ENCODE measurements around the gene ING3.
A peak's percentile ranks its signal among the peaks of the same experiment; 100 is the strongest.

The ING3 gene

DNA sequence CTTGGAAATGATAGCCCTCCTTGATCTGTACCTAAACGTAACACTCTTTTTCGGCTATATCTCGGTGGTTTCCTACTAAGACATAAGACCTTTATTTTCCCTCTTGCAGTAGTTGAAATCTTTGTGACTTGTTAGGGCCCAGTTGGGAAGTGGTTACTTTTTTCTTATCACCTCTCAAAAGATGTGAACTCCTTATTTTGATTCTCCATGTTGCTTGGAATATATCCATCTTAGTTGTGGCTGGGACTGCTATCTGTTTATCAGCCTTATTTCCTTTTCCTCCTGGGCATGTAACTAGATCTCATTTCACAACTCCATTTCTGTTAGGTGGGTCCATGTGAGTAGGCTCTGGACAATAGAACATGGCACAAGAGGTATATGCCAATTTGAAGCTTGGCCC is 33.8 kb downstream of the ING3 start:
- TF ChIP-seq, protein P1, sequence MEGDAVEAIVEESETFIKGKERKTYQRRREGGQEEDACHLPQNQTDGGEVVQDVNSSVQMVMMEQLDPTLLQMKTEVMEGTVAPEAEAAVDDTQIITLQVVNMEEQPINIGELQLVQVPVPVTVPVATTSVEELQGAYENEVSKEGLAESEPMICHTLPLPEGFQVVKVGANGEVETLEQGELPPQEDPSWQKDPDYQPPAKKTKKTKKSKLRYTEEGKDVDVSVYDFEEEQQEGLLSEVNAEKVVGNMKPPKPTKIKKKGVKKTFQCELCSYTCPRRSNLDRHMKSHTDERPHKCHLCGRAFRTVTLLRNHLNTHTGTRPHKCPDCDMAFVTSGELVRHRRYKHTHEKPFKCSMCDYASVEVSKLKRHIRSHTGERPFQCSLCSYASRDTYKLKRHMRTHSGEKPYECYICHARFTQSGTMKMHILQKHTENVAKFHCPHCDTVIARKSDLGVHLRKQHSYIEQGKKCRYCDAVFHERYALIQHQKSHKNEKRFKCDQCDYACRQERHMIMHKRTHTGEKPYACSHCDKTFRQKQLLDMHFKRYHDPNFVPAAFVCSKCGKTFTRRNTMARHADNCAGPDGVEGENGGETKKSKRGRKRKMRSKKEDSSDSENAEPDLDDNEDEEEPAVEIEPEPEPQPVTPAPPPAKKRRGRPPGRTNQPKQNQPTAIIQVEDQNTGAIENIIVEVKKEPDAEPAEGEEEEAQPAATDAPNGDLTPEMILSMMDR (conservative IDR thresholded peaks at IDR 0.05), result no peak
- no peak for TF ChIP-seq ZFX (IDR thresholded peaks at IDR 0.05)
- H3K27ac ChIP-seq, result no peak overlapping the region

DNA sequence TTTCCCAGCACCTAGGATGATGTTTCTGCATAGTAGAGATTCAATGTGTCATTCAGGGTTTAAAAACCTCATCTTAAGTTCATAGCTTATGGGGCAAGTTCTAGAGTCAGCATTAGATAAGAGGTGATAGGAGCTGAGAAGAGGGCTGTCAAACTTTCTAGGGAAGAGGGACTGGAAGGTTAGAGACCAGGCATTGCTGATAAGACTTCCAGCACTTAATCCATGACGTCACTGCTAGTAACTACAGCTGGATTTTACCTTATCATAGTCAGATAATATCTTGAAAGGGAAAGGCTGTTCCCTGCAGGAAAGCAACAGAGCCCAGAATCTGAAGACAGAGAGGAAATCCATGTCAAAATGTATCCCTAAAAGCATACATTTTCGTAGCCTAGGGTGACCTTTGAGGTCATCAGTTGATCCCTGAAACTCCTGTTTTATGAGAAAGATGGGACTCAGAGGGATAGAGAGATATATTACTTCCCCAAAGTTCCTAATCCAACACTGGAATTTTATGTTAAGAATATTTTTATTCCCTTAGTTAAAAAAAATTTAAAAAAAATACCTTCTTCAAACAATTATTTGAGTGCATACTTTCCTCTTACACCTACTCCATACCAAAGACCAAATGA is 34.7 kb downstream of the ING3 start:
- H3K27ac ChIP-seq, result no peak overlapping the region
- TF ChIP-seq, protein P1 (conservative IDR thresholded peaks at IDR 0.05), result no peak
- no peak for TF ChIP-seq ZFX (IDR thresholded peaks at IDR 0.05)

DNA sequence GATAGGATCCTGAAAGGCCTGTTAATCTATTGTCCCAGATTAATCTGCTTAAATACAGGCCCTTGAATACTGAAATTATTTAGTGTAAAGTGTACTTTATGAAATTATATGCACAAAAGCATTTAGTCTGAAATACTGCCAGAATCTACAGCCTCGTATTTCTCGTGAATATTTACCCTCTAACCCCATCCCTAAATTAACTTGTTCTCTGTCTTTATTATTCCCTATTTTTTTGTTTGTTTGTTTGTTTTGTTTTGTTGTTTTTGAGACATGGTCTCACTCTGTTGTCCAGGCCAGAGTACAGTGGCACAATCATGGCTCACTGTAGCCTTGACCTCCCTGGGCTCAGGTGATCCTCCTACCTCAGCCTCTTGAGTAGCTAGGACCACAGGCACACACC is 35.3 kb downstream of the ING3 start:
- no peak for TF ChIP-seq ZFX (IDR thresholded peaks at IDR 0.05)
- TF ChIP-seq, protein P1 (conservative IDR thresholded peaks at IDR 0.05), result no peak
- no peak overlapping the region for H3K27ac ChIP-seq

DNA sequence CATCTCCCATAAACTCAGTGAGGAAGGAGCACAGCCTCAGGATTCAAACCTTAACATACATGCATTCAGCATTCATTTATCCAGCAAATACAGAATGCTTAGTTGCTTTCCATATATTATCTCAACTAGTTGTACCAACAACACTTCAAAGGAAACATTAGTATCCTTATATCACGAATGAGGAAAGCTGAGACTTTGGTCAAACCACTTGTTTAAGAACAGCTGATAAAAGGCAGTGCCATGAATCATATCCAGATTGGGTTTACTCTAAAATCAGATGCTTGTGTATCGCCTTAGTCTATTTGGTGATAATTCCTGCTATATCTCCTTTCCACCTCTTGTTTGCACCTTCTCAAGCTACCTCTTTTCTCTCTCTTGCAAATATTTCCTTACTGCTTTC is 36.1 kb downstream of the ING3 start:
- no peak for TF ChIP-seq ZFX (IDR thresholded peaks at IDR 0.05)
- TF ChIP-seq, protein P1 (conservative IDR thresholded peaks at IDR 0.05), result no peak
- no peak overlapping the region for H3K27ac ChIP-seq

DNA sequence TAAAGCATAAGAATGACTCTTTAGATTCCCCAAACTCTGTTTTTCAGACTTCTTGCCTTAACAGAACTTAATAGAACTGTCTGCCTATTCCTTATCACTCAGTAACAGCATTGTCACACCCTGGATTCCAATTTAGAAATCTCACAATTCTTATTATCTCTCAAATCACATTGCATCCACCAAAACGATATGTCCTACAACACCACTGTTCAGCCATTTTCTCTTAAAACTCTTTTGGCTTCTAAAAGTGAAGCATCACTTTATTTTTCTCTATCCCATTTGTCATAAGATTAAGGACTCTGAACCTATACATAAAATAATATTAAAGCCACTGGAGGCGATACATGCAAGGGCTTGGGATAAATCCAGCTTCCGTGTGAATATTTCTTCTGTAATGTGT is 36.7 kb downstream of the ING3 start:
- no peak overlapping the region for H3K27ac ChIP-seq
- TF ChIP-seq, protein P1 (conservative IDR thresholded peaks at IDR 0.05), result no peak
- no peak for TF ChIP-seq ZFX (IDR thresholded peaks at IDR 0.05)

DNA sequence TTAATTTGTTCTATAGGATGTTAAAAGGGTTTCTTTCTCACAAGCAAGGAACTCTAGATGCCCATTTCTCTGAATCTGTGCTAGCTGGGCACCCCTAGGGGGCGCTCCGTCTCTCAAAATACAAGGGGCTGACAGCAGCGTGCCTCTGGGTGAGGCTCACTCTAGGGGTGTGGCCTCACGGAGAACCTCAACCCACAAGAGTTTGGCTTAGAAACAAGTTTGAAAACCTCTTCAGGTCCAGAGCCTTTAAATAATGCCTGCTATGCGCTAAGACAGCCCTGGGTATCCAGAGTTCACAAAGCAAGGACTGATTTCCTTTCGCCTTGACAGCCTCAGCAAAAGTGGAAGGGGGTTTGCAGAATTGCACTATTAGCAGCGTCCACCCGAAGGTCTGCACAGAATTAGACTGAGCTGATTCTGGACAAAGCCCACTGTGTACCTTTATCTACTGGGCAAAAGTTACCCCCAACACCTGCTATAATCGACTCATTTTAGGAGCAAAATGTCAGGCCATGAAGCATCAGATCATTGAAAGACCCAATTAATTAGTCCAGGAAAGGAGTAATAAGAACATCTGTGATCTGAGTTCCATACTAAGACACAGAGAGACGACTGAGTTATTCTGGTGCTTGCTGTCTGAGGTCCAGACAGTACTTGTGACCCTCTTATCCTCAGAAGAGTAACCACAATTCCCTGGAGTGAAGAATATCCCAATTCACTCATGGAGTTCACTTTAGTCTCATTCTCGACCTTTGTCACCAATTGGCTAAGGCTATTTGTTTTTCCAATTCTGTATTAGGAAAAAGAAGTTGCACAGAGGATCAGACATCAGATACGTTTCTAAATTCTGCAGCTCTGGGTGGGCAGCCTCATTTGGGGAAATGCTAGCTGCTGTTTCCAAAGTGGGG is 37.4 kb downstream of the ING3 start:
- H3K27ac ChIP-seq, result no peak overlapping the region
- TF ChIP-seq, protein P1 (conservative IDR thresholded peaks at IDR 0.05), result peak; percentile 99
- TF ChIP-seq ZFX (IDR thresholded peaks at IDR 0.05), result no peak

DNA sequence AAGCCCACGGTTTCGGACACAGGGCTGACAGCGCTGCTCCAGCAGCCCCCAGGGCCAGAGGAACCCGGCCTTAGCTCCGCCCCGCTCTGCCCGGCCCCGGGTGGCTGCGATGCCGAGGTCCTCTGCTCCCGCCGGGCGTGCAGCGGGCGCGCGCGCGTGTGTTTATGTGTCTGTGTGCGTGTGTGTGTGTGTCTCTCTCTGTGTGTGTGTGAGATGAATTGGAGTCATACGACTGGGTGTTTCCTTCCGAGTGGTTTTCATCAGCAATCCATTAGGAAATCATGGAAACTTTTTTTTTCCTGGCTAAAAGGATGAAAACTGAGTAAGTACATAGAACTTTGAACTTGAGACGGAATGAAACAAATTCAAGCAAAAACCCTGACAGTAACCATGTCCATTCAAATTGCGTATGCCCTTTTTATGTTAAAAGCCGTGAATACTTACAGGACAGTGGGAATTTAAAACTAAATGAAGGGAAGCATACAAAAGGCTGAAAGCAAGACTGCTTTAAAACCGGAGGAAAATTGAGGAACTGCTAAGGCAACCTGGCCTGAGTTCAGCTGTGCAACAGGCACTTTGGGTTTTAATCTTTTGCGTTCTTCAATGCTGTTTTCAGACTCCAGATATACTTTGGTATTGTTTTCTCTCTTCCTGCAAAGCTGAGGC is 38.1 kb downstream of the ING3 start, which contains the start of gene CPED1:
Gene CPED1 (plus strand): TSS at position 121 of the 666 bp plus-strand sequence. CDS start 911 bp downstream, outside the sequence.
- H3K27ac ChIP-seq, result no peak within 1 kb of the TSS
- TF ChIP-seq, protein P1 (conservative IDR thresholded peaks at IDR 0.05), result no peak
- TF ChIP-seq ZFX (IDR thresholded peaks at IDR 0.05), result no peak
